HG03108 (cell line): ENCODE data around the gene CACNA1F.

Source experiments
- ATAC-seq: cut with Tn5 transposase; IDR thresholded peaks from one replicate; pipeline ENCODE4 v1.9.1; 2021; ENCODE audit warnings: moderate library complexity; ENCODE audit not compliant: unreplicated experiment

The CACNA1F gene

DNA sequence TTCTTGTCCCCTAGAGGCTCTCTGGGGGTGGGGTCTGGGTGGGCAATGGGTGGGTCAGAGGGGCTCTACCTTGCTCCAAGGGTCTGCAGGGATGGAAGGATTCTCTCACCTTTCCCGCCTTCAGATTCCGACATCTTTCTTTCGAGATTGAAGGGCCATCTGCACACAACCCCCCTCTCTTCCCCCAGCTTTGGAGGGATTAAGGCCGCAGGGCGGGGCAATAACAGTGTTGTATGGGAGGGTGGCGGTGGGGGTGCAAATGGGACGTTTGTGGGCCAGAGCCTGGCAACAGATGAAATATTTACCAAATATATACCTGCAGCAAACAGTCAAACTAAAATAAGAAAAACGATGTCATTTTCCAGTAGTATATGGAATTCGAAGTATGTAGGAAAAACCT lies at the start of gene CACNA1F:
Gene CACNA1F, minus strand, starts transcription at position 165 of the 400 bp plus-strand sequence. Its CDS starts 31 bp downstream, at position 134.
- no peak for ATAC-seq

DNA sequence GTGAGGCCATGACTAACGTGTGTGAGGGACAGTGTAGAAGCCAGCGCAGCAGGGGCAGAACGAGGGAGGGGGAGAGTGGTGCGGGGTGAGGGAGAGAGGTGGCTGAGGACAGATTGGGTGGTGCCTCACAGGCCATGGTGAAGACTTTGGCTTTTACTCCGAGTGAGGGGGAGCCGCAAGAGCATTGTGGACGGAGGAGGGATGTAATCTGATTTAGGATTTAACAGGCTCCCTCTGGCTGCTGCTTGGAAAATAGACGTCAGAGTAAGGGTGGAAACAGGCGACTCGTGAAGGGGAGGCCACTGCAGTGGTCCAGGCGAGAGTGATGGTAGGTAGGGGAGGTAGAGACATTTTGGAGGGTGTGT lies 49.5 kb upstream of the CACNA1F start:
- ATAC-seq: no peak

- no peak for ATAC-seq
Measured at GRCh38 chrX:49278081-49278480, 44.9 kb upstream of the CACNA1F start.

DNA sequence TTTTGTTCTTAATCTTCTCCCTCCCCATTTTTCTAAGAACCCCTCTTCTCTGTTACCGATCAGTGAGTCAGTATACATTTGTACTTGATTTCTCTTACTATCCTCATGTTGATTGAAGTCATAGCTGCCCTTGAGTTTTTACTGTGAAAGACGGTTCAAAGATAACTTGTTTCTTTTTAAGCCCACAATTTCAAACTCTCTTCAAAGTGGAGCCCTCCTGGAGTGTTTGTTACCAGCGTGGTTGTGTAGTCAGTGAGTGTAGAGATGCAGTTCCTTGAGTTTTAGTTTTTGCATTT lies 44.3 kb upstream of the CACNA1F start:
- ATAC-seq: no peak

DNA sequence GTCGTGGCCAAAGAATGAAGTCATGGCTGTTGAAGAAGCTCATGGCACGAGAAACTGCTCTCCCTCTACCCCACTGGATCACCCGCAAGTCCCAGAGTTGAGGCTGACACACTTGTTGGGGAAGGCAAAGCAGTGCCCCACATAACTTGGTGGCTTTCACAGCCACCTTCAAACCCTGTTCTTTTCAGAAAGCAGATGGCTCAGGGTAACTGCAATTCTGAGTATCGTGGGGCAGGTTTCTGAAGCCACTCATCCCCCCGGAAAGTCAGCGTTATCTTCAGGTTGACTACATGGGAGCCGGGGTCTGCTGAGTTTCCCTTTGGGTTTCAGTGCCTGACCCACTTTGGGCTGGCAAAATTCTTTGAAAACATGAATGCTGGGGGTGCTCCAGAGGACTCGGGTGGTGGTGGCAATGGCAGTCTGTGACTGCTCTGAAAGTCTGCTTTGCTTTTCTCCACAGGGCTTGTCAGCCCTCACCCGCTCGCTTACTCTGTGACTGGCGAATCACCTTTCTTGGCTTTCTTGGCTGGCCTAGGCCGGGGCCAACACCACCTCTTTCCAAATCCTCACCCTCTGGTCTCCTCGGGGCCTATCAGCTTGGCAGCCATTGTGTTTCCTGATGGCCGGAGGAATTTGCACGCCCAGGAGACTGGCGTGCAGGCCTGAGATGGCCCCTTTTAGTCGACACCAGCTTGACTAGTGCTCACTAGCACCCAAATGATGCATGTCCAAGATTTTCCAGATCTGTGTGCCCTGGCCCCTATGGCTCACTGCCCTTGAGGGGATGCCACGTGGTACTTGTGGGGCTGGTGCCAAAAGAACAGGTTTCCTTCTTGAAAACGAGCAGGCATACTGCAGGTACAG lies 43.8 kb upstream of the CACNA1F start:
- ATAC-seq: no peak

DNA sequence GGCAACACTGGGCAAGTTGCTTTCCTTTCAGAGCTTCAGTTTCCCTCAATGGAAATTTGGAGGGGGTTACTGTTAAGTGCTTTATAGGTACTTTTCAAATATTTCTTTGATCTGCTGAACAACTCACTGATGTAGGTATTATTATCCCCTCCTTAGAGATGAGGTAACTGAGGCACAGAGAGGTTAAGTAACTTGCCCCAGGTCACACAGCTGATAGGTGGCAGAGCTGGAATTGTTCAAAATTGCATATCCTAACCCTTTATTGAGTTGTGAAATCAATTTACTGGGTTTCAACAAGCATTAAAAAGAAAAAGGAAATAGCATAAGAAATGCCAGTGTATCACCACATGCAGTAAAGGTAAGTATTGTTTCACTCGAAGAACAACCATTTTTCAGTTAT lies 43.1 kb upstream of the CACNA1F start:
- ATAC-seq: no peak

- no peak for ATAC-seq
Measured at GRCh38 chrX:49273181-49273727, 40.1 kb upstream of the CACNA1F start.

- ATAC-seq: no peak
Measured at GRCh38 chrX:49272421-49272820, 39.3 kb upstream of the CACNA1F start.

DNA sequence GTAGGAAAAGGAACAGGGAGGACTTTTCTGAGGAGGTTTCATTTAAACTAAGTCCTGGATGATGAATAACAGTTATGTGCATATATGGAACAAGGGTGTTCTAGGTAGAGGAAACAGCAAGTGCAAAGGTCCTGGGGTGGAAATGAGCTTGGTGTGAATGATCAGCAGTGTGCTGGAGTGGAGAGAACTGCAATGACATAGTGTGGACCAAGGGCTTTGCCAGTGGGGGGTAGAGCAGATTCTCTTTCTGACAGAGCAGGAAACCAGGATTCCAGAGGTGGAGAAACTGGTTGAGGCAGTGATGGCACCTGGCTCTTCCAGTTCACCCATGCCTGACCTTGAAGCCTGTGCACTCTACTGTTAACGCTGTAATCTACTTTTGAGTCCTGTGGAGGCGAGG lies 38.2 kb upstream of the CACNA1F start:
- no peak for ATAC-seq

DNA sequence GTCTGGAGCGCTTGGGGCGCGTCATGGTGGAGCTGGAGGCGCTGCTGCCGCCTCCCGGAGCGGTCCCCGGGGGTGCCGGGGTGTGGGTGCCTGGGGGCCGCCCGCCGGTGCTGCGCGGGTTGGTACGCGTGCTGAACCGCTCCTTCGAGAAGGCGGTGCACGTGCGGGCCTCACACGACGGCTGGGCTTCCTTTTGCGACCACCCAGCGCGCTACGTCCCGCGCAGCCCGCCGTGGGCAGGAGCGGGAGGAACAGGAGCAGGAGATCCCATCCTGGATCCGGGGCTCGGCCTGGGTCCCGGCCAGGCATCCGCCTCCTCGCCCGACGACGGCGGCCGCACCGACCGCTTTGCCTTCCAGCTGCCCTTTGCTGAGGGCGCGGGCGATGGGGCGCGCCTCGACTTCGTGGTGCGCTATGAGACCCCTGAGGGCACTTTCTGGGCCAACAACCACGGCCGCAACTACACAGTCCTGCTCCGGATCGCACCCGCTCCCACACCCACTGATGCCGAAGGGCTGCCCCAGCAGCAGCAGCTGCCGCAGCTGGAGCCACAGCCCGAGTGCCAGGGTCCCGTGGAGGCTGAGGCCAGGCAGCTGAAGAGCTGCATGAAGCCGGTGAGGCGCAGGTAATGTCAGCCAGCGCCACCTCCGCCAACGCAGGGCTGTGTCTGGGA lies 37.2 kb upstream of the CACNA1F start:
- ATAC-seq: no peak

- ATAC-seq: peak; percentile 22
Measured at GRCh38 chrX:49269767-49270248, 36.7 kb upstream of the CACNA1F start, which contains the start of gene PPP1R3F. PPP1R3F (plus strand) TSS chrX:49269793; CDS start chrX:49269870, 77 bp downstream.

GRCh38 chrX:49269010-49269766 lies 36.0 kb upstream of the CACNA1F start:
- ATAC-seq: peak; percentile 81

GRCh38 chrX:49268702-49269009 lies 35.5 kb upstream of the CACNA1F start:
- ATAC-seq: no peak

DNA sequence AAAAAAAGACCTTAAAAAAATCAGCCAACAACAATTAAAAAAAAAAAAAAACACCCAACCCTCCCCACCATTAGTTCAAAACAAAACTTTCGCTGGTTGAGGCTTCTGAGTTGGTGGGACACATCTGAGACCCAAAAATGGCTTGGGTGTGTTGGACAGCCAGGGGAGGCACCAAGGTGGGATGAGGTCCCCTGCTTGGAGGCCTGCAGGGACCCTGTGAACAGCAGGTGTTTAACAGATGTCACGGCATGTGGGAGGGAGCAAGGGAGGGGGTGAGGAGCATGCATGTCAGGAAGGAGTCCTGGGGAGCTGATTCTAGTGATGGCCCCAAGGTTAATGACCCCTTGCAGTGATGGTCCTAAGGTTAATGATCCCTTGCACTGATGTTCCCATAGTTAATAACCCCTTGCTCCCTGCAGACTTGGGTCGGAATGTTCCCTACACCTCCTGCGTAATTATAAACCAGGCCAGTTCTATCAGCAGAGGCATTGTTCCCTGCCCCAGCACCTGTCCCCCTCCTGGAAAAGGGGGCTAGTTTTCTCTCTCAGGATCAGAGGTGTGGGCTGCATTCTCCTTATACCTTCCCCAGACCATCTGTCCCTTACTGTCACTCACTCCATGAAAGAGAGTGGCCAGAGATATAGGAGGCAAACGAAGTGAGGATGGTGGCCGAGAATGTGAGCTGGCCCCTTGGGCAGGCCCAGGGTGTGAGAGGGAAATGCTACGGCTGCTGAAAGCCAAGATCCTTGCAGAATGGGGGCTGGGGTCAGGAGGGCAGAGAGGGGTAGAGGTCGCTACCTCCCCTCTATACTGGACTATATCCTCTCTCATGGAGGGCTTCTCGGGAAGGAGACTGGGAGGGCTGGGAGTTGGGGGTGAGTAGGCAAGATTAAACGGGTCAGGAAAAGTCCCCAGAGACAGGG lies 33.6 kb upstream of the CACNA1F start:
- ATAC-seq: no peak

- no peak for ATAC-seq
Measured at GRCh38 chrX:49264460-49264859, 31.3 kb upstream of the CACNA1F start, which contains the start of gene FOXP3. FOXP3 (minus strand) TSS chrX:49264710; CDS start chrX:49258505, 6,205 bp downstream.

DNA sequence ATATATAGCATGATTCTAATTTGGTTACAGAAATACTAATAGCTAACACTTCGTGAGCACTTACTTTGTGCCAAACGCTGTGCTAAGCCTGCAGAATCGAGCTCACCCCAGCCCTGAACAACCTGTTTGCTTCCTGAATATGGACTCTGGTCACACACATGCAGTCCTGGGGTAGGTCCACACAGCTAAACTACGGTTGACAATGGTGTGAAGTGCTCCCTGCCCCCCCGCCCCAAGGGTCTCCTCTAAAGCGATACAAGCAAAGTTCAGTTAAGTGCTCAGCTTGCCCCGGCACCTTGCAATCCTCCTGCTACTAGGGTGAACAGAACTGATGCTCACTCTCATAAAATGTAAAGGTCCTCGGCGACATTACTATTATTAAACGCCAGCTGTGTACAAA lies 30.5 kb upstream of the CACNA1F start:
- no peak for ATAC-seq

DNA sequence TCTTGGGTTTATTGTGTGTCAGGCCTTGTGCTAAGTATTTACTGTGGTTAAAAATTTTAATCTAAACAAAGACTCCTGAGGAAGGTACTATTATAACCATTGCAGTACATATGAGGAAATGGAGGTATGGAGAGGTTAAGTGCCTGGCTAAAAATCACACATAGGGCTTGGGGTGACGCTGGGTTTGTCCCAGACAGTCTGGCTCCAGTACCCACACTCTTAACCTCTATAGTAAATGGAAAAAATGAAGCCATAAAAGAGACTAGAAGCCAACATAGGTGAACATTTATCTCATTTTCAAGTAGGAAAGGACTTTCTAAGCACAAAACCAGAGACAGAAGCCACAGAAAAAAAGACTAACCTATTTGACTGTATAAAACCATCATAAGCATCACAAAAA lies 29.5 kb upstream of the CACNA1F start:
- ATAC-seq: no peak

- no peak for ATAC-seq
Measured at GRCh38 chrX:49260221-49260985, 27.3 kb upstream of the CACNA1F start.

- no peak for ATAC-seq
Measured at GRCh38 chrX:49258749-49259124, 25.6 kb upstream of the CACNA1F start.
